GM12891 (cell line): Measurements from ENCODE around the gene BCL2L13.
"Not testable (repeated sequence)": the region's sequence is repeated elsewhere in the genome, so short reads cannot be mapped to it uniquely, and the experiment has no call there.

Experiments used
- DNase-seq: peaks from one replicate; pipeline ENCODE4 v3.0.0; 2011; ENCODE audit warnings: low spot score; ENCODE audit not compliant: insufficient read length
- FAIRE-seq: peaks from 2 replicates; lab custom pipeline; 2011; peaks lifted over from hg19 to GRCh38; lab: Jason Lieb, UNC
- PAX5 ChIP-seq: IDR thresholded peaks from 2 replicates; pipeline ENCODE4 v1.6.1; 2011; ENCODE audit warnings: low read length, moderate library complexity, mild to moderate bottlenecking; ENCODE audit not compliant: insufficient read depth, severe bottlenecking
- POLR2A ChIP-seq: IDR thresholded peaks from 2 replicates; pipeline ENCODE4 v1.6.1; 2011; ENCODE audit warnings: low read depth, low read length, control low read depth
- POLR2AphosphoS5 ChIP-seq: IDR thresholded peaks from 2 replicates; pipeline ENCODE4 v1.6.1; 2011; ENCODE audit warnings: low read depth, low read length, control low read depth
- POU2F2 ChIP-seq: IDR thresholded peaks from 2 replicates; pipeline ENCODE4 v1.6.1; 2011; ENCODE audit warnings: low read depth, mild to moderate bottlenecking, control low read depth, low read length, moderate library complexity
- SPI1 ChIP-seq: IDR thresholded peaks from 2 replicates; pipeline ENCODE4 v1.6.1; 2011; ENCODE audit warnings: low read depth, low read length, control low read depth
- TAF1 ChIP-seq: IDR thresholded peaks from 2 replicates; pipeline ENCODE4 v1.6.1; 2011; ENCODE audit warnings: low read depth, low read length, control low read depth

The BCL2L13 gene

DNA sequence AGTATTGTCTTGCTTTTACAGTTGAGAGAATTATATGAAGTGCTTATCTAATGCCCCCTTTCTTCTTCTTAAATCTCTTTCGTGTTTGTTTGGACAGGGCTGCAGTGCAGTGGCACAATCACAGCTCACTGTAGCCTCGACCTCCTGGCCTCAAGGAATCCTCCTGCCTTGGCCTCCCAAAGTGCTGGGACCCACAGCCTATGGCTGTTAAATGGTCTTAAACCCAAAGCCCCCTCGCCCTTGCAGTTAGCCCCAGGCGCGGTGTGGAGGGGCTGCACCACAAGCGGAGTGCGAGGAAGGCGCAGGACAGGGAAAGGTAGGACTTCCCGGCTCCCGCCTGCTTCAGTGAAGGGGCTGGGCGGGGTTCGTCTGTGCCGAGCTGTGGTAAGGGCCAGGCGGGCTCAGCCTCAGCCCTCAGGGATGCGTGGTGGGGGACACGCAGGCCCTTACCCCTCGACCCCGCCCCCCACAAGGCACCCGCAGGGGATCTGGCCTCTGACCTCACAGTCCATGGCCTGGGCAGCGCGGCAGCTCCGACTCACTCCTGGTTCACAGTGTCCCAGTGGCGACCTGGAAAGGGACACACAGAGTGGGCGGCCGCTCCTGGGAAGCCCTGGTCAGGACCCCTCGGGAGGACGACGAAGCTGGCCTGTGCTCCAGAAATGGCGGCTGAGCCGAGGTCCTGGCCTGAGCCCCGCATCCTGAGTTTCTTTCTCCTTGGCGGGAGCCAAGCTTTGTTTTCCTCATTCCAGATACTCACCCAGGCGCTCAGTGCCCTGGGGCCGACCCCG lies 111.2 kb downstream of the BCL2L13 start:
- TF ChIP-seq SPI1 (no peak), TAF1 (no peak)
- DNase-seq = no peak
- no peak for FAIRE-seq

DNA sequence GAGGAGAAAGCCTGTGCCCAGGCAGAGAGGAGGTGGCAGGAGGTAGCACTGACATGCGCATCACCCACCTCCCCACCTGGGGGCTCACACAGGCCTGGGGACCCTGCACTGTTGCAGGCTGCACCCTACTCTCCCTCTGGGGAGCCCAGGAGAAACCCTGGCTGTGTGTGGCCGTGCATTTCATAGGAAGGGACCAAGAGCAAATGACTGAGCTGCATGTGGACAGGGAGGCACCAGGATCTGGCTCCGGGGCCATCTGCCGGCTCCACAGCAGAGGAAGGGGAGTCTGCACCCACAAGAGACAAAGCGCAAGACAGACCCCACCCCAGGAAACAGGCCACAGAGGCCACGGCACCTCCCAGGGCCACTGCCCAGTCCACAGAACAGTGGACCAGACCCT lies 113.0 kb downstream of the BCL2L13 start:
- peak; percentile 31; the same call in 1 of the 2 replicates for TF ChIP-seq POLR2AphosphoS5
- TF ChIP-seq POU2F2 = no peak
- TF ChIP-seq PAX5 = no peak
- no peak for TF ChIP-seq SPI1
- FAIRE-seq (no peak), DNase-seq (no peak)

DNA sequence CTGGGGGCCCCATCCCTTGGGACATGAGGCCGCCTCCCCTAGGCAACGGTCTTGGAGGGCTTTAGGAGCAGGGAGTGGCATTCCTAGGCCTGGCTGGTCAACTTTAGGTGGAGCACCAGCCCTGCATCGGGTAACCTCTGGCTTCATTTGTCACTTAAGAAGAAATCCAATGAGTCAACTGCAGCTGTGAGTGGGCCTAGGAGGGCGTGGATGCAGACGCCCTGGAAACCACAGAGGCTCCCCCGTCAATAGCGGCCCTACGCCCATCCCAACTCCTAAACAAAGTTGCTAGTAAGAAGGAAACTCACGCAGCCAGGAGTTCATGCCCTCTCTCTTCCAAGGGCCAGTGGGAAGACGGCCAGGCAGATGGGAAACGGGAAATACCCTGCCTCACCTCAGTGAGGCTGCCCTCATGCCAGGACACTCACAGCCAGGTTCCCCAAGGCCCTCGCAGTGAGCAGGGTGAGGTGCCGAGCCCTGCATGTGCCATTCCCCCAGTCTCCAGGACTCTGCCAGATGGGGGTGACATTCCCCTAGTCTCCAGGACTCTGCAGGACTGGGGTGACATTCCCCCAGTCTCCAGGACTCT lies 114.9 kb downstream of the BCL2L13 start:
- TF ChIP-seq TAF1 (no peak), POLR2AphosphoS5 (0 out of 2 replicates have a peak, but pooled peaks have one; percentile 16)
- FAIRE-seq = no peak
- no peak for DNase-seq

DNA sequence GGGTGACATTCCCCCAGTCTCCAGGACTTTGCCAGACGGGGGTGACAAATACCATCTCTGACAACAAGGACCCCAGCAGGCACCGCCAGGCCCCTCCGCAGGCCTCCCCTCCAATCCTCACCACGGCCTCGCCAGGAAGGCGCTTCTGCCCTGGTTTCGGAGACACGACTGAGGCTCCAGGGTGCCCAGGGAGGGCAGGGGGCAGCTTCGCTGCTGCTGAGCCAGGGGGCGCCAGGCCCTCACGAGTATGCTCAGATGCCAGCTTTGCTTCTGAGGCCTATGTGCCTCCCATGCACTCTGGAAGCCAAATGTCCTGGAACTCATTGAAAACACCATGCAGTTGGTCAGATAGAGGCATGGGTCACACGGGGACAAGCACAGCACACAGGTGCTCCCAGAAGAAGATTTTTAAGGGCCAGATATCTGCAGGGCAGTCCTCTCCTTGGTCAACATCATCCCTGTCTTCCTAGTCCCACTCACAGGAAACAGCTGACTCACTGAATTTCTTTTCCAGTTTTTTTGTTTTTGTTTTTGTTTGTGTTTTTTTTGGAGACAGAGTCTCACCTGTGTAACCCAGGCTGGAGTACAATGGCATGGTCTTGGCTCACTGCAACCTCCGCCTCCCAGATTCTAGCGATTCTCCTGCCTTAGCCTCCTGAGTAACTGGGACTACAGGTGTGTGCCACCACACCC lies 115.8 kb downstream of the BCL2L13 start:
- TF ChIP-seq POLR2A = no peak
- TF ChIP-seq POLR2AphosphoS5 = no peak
- TF ChIP-seq SPI1 = no peak
- FAIRE-seq (no peak), DNase-seq (no peak)

DNA sequence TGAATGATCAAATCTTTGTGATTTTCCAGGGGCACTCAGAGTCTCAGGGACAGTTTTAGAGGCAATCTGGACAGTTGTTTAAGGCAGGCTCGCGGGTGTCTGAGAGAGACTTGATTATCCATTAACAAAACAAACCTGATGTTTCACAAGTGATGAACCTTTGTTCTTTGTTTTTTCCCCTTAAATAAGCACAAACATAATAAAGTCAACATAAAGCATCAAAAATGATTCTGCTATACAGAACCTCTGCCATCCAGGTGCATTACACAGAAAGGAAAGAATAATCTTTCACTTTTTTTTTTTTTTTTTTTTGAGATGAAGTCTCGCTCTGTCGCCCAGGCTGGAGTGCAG lies 122.6 kb downstream of the BCL2L13 start:
- DNase-seq (no peak), FAIRE-seq (no peak)
- TF ChIP-seq SPI1 (no peak), POLR2AphosphoS5 (no peak), POLR2A (no peak), TAF1 (no peak), PAX5 (no peak), POU2F2 (no peak)

DNA sequence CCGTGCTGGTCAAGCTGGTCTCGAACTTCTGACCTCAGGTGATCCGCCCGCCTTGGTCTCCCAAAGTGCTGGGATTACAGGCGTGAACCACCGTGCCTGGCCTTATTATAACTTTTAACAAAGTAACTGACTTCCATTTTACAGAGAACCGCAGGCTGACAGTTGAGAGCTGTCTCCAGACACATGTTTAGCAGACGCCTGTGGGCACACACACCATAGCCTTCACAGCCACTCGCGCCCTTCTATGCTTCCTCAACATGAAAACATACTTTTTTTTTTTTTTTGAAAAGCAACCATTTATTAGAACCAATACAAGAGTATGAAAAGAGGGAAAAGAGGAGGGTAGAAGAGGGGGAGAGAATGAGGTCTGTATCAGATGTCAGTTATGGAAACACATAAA lies 124.9 kb downstream of the BCL2L13 start:
- not testable (repeated sequence) for DNase-seq, FAIRE-seq

DNA sequence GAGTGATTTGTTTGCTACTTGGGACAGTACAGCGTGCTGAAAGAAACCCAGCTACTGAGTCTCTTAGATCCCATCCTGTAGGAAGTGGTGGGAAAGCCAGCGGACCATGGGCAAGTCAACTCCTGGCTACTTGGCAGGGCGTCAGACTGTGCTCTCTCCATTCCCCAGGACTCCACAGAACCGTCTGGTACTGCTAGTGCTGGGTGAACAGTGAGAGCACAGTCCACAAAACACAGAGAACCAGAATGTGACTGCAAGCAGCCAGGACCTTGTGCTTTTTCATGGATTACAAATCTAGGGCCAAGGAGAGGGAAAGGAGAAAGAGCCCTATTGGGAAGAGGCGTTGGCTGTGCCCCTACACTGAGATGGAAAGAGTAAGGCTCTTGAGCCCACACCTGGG lies 125.5 kb downstream of the BCL2L13 start:
- TF ChIP-seq POU2F2 (no peak), SPI1 (no peak), POLR2A (no peak), TAF1 (no peak), POLR2AphosphoS5 (no peak), PAX5 (no peak)
- FAIRE-seq = peak; percentile 57
- no peak for DNase-seq

DNA sequence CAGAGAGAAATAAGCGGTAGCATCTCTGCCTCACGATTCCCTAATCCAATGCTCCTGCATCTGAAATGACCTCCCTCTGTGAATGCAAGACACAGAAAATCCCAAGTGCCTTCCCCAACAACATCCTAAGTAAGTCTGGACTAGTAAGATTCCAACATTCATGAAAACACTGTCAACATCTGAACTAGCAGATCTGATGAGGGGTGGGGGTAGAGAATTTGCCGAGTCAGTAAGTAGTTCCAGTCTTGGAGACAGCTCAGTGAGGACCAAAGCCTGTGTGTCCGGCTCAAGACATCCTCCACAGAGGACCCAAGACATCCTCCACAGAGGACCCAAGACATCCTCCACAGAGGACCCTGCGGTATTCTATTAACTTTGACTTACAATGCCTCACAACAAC lies 126.3 kb downstream of the BCL2L13 start:
- FAIRE-seq = peak; percentile 26
- DNase-seq = not testable (repeated sequence)

DNA sequence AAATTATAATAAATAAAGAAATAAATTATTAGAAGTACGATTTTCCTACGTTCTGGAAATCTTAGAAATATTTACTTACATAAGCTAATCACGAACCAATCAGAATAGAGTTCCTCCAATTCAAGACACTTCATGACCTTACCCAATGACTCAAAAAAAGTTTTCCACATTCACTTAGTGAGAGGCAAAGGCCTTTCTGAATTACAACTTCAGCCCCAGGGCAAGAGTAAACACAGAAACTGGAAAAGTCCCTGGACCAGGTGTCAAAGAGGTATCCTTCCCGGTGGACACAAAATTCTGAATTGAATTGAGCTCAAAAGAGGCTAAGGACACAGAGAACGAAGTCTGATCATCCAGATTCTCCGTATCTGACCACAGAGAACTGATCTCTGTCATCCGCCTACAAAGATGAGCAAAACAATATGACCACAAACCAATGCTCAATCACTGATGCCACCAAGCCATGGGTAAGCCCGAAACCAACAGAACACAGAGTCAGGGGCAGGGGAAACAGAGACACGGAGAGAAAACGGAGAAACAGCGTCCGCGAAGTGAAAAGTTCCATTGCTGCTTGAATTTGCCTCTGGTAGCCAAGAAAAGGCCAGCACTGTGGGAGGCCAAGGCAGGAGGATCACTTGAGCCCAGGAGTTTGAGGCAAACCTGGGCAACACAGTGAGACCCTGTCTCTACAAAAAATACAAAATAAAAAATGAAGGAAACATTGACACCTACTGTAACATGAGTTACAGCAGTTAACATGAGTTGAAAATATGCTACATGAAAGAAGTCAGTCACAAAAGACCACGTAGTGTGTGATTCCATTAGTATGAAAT lies 128.9 kb downstream of the BCL2L13 start:
- DNase-seq (no peak), FAIRE-seq (peak; percentile 90)
- peak; percentile 56; the same call in 1 of the 2 replicates for TF ChIP-seq POU2F2
- no peak for TF ChIP-seq POLR2A
- no peak for TF ChIP-seq SPI1
- no peak for TF ChIP-seq PAX5

DNA sequence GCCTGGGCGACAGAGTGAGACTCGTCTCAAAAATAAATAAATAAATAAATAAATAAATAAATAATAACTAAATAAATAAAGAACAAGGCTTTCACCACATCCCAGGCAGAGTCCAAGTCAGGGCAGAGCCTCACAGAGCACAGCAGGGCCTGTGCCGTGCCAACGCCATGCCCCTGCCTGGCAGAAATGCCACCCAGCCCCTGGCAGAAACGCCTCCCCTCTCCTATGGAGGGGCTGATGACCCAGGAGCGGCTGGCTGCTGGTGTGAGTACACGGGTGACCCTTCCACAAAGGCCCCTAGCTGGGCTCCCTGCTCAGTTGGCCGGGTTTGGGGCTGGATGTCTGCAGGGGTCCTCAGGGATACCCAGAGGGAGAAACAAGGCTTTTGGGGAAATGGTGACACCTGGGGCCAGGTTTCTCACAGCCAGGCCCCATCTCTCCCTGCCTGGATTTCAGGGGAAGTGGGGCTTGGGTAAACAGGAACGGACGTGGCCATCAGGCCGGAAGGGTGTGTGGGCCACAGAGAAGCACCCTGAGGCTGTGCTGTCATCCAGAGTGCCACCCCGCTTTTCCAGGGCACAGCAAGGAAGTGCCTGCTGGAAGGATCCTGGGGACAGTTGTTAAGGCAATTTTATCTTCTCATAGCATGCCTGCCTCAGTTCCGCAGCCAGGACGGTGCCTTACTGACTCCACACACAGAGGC lies 130.6 kb downstream of the BCL2L13 start:
- DNase-seq (no peak), FAIRE-seq (no peak)
- TF ChIP-seq PAX5 (no peak), POLR2A (no peak), POU2F2 (no peak), TAF1 (no peak), SPI1 (no peak), POLR2AphosphoS5 (no peak)
